Inferior parietal cortex (tissue), 1 donor: ENCODE results near the gene DUSP19.
A peak's percentile ranks its signal among the peaks of the same experiment; 100 is the strongest.

ENCODE experiments used
- DNase-seq: peaks from one replicate; pipeline ENCODE4 v3.0.0-alpha.2; 2016; ENCODE audit errors: extremely low spot score

DUSP19 gene

GRCh38 chr2:183068561-183068960 is 10.0 kb upstream of the DUSP19 start:
- no peak for DNase-seq

DNA sequence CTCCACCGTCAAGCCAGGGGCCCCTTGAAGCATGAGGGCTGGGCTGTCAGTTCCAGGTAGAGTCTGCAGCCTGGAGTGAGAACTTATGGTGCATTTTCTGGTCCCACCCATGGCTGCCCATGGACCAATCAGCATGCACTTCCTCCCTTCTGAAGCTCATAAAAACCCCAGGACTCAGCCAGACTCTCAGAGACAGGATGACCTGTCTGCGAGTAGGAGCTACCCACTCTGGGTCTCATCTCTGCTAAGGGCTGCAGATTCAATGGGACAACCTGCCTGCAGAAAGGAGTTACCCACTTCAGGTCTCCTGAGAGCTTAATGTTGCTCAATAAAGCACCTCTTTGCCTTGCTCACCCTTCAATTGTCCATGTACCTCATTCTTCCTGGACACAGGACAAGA is 9.4 kb upstream of the DUSP19 start:
- no peak for DNase-seq

- no peak for DNase-seq
Observed at GRCh38 chr2:183070942-183071844, 7.4 kb upstream of the DUSP19 start.

DNA sequence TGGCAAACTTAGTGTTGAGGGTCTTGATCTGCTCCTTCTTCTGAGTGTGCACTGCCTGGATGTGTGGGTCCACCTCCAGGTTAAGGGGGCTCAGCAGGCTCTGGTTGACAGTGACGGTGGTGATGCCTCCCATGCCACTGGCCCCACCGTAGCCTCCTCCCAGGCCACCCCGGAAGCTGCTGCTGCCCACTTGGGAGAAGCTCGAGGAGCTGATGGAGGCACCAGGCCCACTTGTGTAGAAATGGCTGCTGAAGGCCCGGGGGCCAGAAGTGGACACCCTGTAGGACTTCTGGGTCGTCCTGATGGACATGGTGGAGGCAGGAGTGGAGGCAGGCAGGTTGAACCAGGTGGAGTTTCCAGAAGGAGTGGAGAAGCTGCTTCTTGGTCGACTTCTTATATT is 6.4 kb upstream of the DUSP19 start:
- no peak for DNase-seq

GRCh38 chr2:183078163-183078463 is 434 bp upstream of the DUSP19 start:
- DNase-seq = no peak

DNA sequence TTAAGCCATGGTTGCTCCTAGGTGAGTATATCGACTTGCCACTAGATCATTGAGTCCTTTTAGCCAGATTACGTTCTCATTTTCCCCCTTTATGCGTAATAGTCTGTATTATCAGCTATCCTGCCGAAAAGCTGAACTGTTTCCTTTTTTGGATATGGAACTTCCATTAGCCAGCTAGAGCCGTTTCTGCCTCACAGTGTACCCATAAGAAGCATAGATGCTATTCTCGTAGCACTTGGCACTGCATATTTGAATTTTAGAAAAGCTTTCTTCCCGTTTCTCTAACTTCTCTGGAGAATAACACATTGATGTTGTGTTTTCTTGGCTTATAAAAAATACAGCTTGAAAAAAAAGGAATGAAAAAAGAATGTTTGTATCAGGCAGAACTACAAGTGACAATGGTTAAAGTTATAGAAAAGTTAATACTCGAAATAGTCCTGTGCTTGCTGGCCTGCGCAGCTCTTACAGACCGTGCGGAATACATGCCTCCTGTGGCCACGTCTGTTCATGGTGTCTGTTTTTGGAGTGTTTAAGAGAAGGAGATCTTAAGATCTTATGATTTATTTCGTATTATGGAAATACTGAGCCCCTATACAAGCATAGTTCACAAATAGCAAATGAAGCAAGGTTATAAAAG is 710 bp downstream of the DUSP19 start:
- no peak for DNase-seq

GRCh38 chr2:183081911-183082310 is 3.4 kb downstream of the DUSP19 start:
- DNase-seq = peak; percentile 36

DNA sequence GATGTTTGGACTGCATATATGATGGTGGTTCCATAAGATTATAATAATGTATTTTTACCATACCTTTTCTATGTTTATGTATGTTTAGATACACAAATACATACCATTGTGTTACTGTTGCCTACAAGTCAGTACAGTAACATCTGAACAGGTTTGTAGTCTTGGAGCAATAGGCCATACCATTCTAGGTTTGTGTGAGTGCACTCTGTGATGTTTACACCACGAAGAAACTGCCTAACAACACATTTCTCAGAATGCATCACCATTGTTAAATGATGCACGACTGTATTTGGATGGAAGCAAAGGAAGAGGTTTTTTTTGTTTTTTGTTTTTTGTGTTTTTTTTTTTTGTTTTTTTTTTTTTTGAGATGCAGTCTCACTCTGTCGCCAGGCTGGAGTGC is 9.5 kb downstream of the DUSP19 start:
- no peak for DNase-seq

DNA sequence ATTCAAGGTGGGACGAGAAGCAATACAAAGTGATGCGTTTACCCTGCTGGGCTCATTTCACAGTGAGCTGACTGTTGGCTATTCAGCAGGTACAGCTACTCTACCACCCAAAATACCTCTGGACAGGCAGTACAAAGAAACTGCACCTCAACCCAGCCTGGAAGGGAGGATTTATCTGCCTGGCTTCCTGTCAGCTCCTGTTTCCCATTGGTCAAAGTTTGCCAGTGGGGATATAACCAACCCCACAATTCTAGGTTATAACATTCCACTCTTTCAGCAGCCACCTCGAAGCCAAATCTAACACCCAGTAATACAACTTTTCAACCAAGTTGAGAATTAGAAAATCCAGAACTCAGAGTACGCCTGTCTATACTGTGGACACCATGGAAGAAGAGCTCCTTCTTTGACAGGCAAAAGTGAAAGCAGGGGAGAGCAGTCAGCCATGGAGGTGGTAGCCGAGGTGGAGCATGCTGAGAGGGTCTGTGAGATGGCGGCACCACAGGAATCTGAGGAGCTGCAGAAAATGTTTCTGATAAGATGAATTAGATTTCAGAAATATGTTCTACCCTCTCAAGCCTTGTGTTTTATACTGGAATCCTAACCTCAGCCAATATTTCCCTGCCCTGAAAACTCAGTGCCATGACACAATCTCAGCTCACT is 10.8 kb downstream of the DUSP19 start:
- no peak for DNase-seq

GRCh38 chr2:183091318-183091953 is 12.9 kb downstream of the DUSP19 start:
- no peak for DNase-seq

DNA sequence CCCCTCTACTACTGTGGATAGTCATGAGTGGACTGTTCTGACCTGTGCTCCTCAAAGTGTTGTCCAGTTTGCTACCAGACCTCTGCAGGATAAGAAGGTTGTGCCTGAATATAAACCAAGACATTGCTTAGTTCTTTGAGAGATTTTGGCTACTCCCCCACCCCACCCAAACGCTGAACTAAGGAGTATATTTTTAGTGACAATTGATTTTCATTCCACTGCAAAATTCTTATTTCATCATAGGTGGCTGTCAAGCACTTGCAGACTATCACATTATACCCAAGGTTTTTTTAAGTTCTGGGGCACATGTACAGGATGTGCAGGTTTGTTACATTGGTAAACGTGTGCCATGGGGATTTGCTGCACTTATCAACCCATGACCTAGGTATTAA is 13.4 kb downstream of the DUSP19 start:
- no peak for DNase-seq

DNA sequence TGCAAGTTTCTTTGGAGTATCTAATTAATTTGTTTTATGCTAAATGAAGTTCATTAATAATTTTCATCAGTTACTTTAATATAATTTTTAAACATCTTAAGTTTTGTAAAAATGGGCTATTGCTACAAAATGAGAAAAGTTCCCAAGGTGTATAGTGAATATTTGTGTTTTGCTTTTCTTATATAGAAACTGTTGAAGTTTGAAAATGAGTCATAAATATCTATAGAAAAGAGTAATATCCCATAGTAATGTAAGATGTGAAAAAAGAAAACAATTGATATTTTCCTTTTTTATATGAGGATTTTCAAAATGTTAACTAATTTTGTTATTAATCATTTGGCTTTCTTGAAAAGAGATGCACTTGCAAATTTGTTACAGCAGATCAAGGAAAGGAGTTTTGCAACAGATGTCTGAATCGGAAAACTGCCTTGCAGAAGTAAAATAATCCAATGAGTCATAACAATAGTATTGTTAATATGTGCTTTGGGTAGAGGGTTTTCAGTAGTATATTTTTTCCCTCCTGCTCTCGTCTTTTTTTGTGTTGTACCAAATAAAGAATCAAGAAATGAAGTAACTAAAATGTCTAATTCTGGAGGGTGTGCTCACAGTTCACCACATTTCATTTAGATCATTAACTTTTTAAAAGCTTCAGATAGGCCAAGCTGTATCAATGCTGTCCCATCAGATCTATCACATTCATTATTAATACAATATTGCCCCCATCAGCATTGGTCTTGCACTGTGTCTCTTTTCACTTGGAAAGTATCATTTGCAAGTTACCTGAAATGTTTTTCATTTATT is 15.5 kb downstream of the DUSP19 start:
- DNase-seq = no peak

DNA sequence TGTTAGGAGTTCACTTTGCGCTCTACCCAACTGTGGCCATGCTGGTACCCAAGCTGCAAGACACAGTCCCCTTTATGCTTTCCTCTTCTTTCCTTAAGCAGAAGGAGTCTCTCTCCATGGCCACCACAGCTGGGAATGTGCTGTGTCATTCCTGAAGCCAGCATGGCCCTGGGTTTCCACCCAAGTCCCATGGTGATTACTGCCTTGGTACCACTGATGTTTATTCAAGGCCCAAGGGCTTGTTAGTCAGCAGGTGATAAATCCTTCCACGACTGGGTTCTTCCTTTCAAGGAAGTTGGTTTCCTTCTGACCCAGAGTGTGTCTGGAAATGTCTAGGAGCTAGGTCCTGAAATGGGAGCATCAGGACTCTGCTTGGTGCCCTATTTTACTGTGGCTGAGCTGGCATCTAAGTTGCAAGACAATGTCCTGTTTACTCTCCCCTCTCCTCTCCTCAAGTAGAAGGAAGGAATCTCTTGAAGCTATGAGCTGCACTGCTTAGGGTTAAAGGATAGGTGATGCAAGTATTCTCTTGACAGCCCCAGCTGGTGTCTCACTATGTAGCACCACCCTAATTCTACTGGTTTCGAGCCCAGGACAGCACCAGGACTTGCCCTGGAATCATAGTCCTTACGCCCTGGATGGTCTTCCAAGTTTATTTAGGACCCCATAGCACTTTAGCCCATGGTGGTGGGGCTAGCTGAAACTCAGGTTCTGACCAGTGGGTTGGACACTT is 27.0 kb downstream of the DUSP19 start:
- no peak for DNase-seq

GRCh38 chr2:183112577-183112976 is 34.0 kb downstream of the DUSP19 start:
- no peak for DNase-seq

DNA sequence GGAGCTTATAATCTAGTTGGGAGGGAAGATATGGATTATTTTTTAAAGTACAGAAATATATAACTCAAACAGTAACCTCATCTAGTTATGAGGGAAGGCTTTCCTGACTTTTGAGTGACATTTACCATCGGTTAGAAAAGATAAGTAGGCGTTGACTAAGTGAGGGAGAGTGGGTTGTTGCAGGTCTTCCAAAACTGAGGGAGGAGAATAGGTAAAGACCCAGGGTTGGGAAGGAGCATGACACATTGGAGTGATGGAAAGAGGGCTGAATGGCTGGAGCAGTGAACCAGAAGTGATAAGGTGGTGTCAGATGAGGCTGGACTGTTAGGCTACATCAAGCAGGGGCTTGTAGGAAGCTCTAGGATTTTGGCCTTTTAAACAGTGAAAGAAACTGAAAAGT is 35.1 kb downstream of the DUSP19 start:
- no peak for DNase-seq

DNA sequence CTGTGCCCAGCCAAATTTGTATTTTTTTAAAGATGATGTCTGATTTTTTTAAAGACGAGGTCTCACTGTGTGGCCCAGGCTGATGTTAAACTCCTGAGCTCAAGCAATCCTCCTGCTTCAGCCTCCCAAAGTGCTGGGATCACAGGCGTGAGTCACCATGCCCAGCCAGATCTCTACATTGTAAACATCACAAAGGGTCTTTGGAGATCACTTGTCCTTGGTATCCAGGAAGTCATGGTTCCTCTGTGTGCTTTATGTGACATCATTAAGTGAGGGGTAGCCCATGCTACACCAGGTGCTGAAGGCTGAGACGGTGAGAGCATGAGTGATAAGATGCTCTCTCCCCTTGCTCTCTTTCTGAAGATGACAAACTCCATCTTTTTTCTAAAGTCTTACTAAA is 38.7 kb downstream of the DUSP19 start:
- DNase-seq = no peak

GRCh38 chr2:183123117-183123958 is 44.8 kb downstream of the DUSP19 start:
- DNase-seq = peak; percentile 34

GRCh38 chr2:183123959-183124221 is 45.3 kb downstream of the DUSP19 start:
- no peak for DNase-seq

DNA sequence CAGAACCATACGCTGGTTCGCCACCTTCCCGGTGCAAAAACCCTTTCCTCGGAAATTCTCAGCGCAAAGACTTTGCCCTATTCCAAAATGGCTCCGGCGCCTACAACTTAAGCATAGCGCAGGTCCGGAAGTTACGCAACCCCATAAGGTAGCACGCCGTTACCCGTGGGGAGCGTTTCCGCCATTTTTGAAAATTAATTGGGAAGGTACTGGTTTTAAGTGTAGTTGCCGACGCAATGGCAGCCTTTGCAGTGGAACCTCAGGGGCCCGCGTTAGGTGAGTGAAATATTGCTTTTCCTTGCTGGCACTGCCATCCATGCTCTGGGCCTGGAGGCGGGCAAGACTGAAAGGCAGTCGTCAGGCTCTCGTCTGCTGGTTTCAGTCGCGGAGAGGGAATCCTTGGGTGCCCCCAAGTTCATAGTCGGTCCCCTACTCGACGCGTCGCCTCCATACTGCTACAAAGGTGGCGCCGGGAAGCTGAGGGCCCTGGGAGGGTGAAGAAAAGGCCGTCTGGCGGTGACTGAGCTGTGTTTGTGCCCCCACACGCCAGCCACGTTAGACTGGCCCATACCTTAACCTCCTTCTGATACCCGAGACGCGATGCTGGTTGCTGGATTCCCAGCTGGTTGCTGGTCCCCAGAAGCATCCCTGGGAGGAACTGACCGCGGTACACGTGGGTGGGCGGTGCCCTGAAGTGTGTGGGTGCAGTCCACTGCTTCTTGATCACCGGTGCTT is 45.8 kb downstream of the DUSP19 start, which contains the start of gene NUP35:
NUP35 (plus strand) TSS at position 222 of the 735 bp plus-strand sequence; CDS start at position 237, 15 bp downstream.
- peak; percentile 99 for DNase-seq

DNA sequence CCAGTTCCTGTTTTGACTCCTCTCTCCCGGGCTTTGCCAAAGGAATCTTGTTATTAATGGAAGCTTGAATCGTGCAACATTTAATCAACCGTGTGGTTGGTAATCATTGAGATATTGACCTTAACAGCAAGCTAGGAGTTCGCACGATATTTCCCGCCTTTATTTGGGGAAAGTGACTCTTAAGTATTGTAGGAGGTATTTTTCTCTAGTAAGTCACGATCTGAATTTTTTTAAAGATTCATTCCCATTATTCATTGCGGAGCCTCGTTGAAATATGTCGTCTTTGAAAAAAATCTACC is 46.4 kb downstream of the DUSP19 start:
- no peak for DNase-seq
